HepG2 (cell line): Measurements from ENCODE around the gene REP15. TPM values are rescaled to one million over a fixed set of nuclear protein-coding genes. Genes with fewer than 3 reads are reported as not detected.

Experiments used
- ATAC-seq: fragments of 200-7000 bp; cut with Tn5 transposase; 3 replicates; pipeline ENCODE4 v1.9.1; 2020; ENCODE audit warnings: mild to moderate bottlenecking, moderate library complexity
- BruUV-seq: library from RNA; stranded (reverse); fragments of 400-500 nt; replicated peaks from 2 replicates; lab custom pipeline; 2021; lab: Mats Ljungman, UMichigan
- CTCF ChIA-PET: fragments of 300-600 bp; formaldehyde crosslinking; extraction: SDS; loops from one replicate; lab custom pipeline; 2021; ENCODE audit warnings: low total read pairs, inconsistent platforms, low intra/inter-chr PET ratio; lab: Yijun Ruan, JAX
- POLR2A ChIA-PET: fragments of 350-600 bp; sonication (Branson Sonifier 250); formaldehyde crosslinking; loops from one replicate; lab custom pipeline; 2020; ENCODE audit warnings: antibody characterized with exemption, inconsistent platforms; lab: Yijun Ruan, JAX
- DNase-seq: peaks from one replicate; pipeline ENCODE4 v3.0.0-alpha.2; 2015; ENCODE audit warnings: low spot score
- FAIRE-seq: peaks from 3 replicates; lab custom pipeline; 2011; peaks lifted over from hg19 to GRCh38; lab: Jason Lieb, UNC
- H2AFZ ChIP-seq: one replicate; pipeline ENCODE4 v1.6.1; 2011; ENCODE audit warnings: low read length, inconsistent platforms
- H3K27ac ChIP-seq: fragments of 300-600 bp; 3 replicates; pipeline ENCODE4 v1.8.0; 2011; ENCODE audit warnings: mixed run types, mild to moderate bottlenecking, mixed read lengths, low read length, inconsistent platforms; ENCODE audit not compliant: insufficient read depth; ENCODE audit errors: extremely low read length
- H3K27me3 ChIP-seq, 2 experiments: fragments of 200-600 bp in 1 of 2; 2 replicates in 1 of 2; 3 replicates in 1 of 2; pipeline versions ENCODE4 v1.6.0 to v1.8.0; 2011; ENCODE audit warnings: low read length in 2 of 2, mild to moderate bottlenecking in 2 of 2, moderate library complexity in 2 of 2, inconsistent platforms in 1 of 2; ENCODE audit not compliant: insufficient read depth in 2 of 2, control insufficient read depth in 1 of 2
- H3K36me3 ChIP-seq, 2 experiments: fragments of 200-600 bp in 1 of 2; replicated peaks in 1 of 2; 2 replicates in 1 of 2; 3 replicates in 1 of 2; pipeline versions ENCODE4 v1.5.1 to v1.8.0; 2011; ENCODE audit warnings: low read length in 2 of 2, inconsistent platforms in 1 of 2; ENCODE audit not compliant: insufficient read depth in 2 of 2, control insufficient read depth in 1 of 2
- H3K4me1 ChIP-seq: 2 replicates; pipeline ENCODE4 v1.5.1; 2012; ENCODE audit warnings: low read length, inconsistent platforms; ENCODE audit not compliant: insufficient read depth
- H3K4me2 ChIP-seq: 2 replicates; pipeline ENCODE4 v1.6.0; 2011; ENCODE audit warnings: low read depth, low read length, inconsistent platforms
- H3K4me3 ChIP-seq, 3 experiments: fragments of 200-600 bp in 1 of 3; sonication (generic), shearing (Covaris generic) in 1 of 3; replicated peaks in 1 of 3; 2 replicates each; pipeline ENCODE4 v1.5.1; 2011 to 2016; ENCODE audit warnings: low read length in 3 of 3, inconsistent platforms in 2 of 3, low read depth in 2 of 3, mild to moderate bottlenecking in 2 of 3, control low read depth in 1 of 3, mixed read lengths in 1 of 3; ENCODE audit not compliant: insufficient read depth in 1 of 3
- H3K79me2 ChIP-seq: one replicate; pipeline ENCODE4 v1.6.1; 2011; ENCODE audit warnings: low read length, inconsistent platforms; ENCODE audit not compliant: insufficient read depth
- H3K9ac ChIP-seq: 2 replicates; pipeline ENCODE4 v1.6.0; 2011; ENCODE audit warnings: mild to moderate bottlenecking, low read depth, low read length, inconsistent platforms; ENCODE audit not compliant: insufficient read depth
- H3K9me3 ChIP-seq: 2 replicates; pipeline ENCODE4 v1.5.1; 2012; ENCODE audit warnings: mild to moderate bottlenecking, low read length
- H4K20me1 ChIP-seq: 2 replicates; pipeline ENCODE4 v1.6.0; 2011; ENCODE audit warnings: inconsistent platforms, mild to moderate bottlenecking, low read length, moderate library complexity; ENCODE audit not compliant: insufficient read depth
- ADNP ChIP-seq: sonication (generic); formaldehyde crosslinking; IDR thresholded peaks from 2 replicates; pipeline ENCODE4 v1.4.0; 2020; ENCODE audit warnings: missing genetic modification reagents
- FOXA1 ChIP-seq, 2 experiments: fragments of 450-650 bp in 1 of 2; sonication (generic) in 1 of 2; formaldehyde crosslinking in 1 of 2; IDR thresholded peaks; 2 replicates each; pipeline versions ENCODE4 v1.4.0 to v1.6.1; 2016 to 2020; ENCODE audit warnings: missing genetic modification reagents in 1 of 2
- FOXK1 ChIP-seq: sonication (generic); formaldehyde crosslinking; IDR thresholded peaks from 2 replicates; pipeline ENCODE4 v1.4.0; 2020; ENCODE audit warnings: low read depth, missing genetic modification reagents, borderline replicate concordance
- HDAC6 ChIP-seq: fragments of 200-600 bp; sonication (generic); IDR thresholded peaks from 2 replicates; pipeline ENCODE4 v1.7.0; 2017; ENCODE audit warnings: mild to moderate bottlenecking, antibody characterized with exemption, low read length, low read depth
- HNF4G ChIP-seq, 2 experiments: sonication (generic) in 1 of 2; formaldehyde crosslinking in 1 of 2; IDR thresholded peaks; 2 replicates each; pipeline versions ENCODE4 v1.4.0 to v1.6.1; 2011 to 2020; ENCODE audit warnings: borderline replicate concordance in 2 of 2, low read depth in 2 of 2, mild to moderate bottlenecking in 2 of 2, low read length in 1 of 2, missing genetic modification reagents in 1 of 2, moderate library complexity in 1 of 2
- NFE2 ChIP-seq: sonication (generic); formaldehyde crosslinking; IDR thresholded peaks from 2 replicates; pipeline ENCODE4 v1.4.0; 2020; ENCODE audit warnings: missing genetic modification reagents
- NR2F6 ChIP-seq, 2 experiments: IDR thresholded peaks; 2 replicates each; pipeline ENCODE4 v1.6.1; 2016; ENCODE audit warnings: antibody characterized with exemption in 1 of 2, mild to moderate bottlenecking in 1 of 2
- ZBTB42 ChIP-seq: sonication (generic); formaldehyde crosslinking; IDR thresholded peaks from 2 replicates; pipeline ENCODE4 v1.5.0; 2020; ENCODE audit warnings: mild to moderate bottlenecking, missing genetic modification reagents
- ZBTB8A ChIP-seq: sonication (generic); formaldehyde crosslinking; IDR thresholded peaks from 2 replicates; pipeline ENCODE4 v1.4.0; 2020; ENCODE audit warnings: mild to moderate bottlenecking, low read depth, missing genetic modification reagents, borderline replicate concordance
- ZNF12 ChIP-seq: sonication (generic); formaldehyde crosslinking; IDR thresholded peaks from 2 replicates; pipeline ENCODE4 v1.5.0; 2020; ENCODE audit warnings: missing genetic modification reagents
- ZNF292 ChIP-seq: sonication (generic); formaldehyde crosslinking; IDR thresholded peaks from 2 replicates; pipeline ENCODE4 v1.8.1; 2022; ENCODE audit warnings: mild to moderate bottlenecking, low read depth, missing genetic modification reagents, borderline replicate concordance
- ZNF333 ChIP-seq: sonication (generic); formaldehyde crosslinking; IDR thresholded peaks from 2 replicates; pipeline ENCODE4 v1.4.0; 2020; ENCODE audit warnings: mild to moderate bottlenecking, missing genetic modification reagents, borderline replicate concordance
- ZNF430 ChIP-seq: sonication (generic); formaldehyde crosslinking; IDR thresholded peaks from 2 replicates; pipeline ENCODE4 v1.9.0; 2021; ENCODE audit warnings: mild to moderate bottlenecking, missing genetic modification reagents
- ZNF550 ChIP-seq: sonication (generic); formaldehyde crosslinking; IDR thresholded peaks from 2 replicates; pipeline ENCODE4 v1.4.0; 2020; ENCODE audit warnings: mild to moderate bottlenecking, missing genetic modification reagents, borderline replicate concordance
- ZZZ3 ChIP-seq: sonication (generic); formaldehyde crosslinking; IDR thresholded peaks from 2 replicates; pipeline ENCODE4 v1.4.0; 2020; ENCODE audit warnings: missing genetic modification reagents, mild to moderate bottlenecking, borderline replicate concordance
- WGBS: methylation state at CpG from one replicate; pipeline ENCODE4 v1.1.6; 2017; ENCODE audit warnings: low lambda C conversion rate; 5-methylcytosine and 5-hydroxymethylcytosine counted together
- in situ Hi-C: cut with HindIII; loops from 2 replicates; pipeline ENCODE4 v1.10.0; 2017; ENCODE audit warnings: low pct_unique_long_range_greater_than_20kb; ENCODE audit not compliant: extremely low pct_ligation_motif_present
- intact Hi-C: fragments of 100-400 bp; cut with micrococcal nuclease; formaldehyde crosslinking; loops from one replicate; pipeline ENCODE4 v1.10.0; 2022; ENCODE audit not compliant: unreplicated experiment
- polyA plus RNA-seq, 8 experiments: library from polyadenylated mRNA; depleted of rRNA in 3 of 8; stranded (reverse) in 7 of 8; unstranded in 1 of 8; fragments of >200 nt; fragmentation: Illumina TruSeq in 4 of 8; extraction: Trizol in 4 of 8; gene quantifications; 2 replicates each; pipeline versions ENCODE4 v1.2.1 to v1.2.3, GENCODE V29; 2011 to 2016; ENCODE audit warnings: low read depth in 4 of 8, missing spikeins in 1 of 8, mixed read lengths in 1 of 8; ENCODE audit not compliant: insufficient read depth in 1 of 8
- total RNA-seq, 5 experiments: library from RNA; depleted of rRNA; stranded (reverse); fragments of >200 nt; fragmentation: Illumina TruSeq; extraction: Trizol; gene quantifications; 2 replicates each; pipeline ENCODE4 v1.2.3, GENCODE V29; 2016; ENCODE audit warnings: low read depth in 1 of 5
- TF ChIP-seq, protein P1 (sequence below): sonication (generic); formaldehyde crosslinking; IDR thresholded peaks from 2 replicates; pipeline ENCODE4 v1.4.0; 2020; ENCODE audit warnings: missing genetic modification reagents, mild to moderate bottlenecking, borderline replicate concordance
- TF ChIP-seq, protein P2 (sequence below): sonication (generic); formaldehyde crosslinking; IDR thresholded peaks from 2 replicates; pipeline ENCODE4 v1.5.0; 2020; ENCODE audit warnings: missing genetic modification reagents

The REP15 gene
- total and polyA plus RNA-seq, 2 of the 13 experiments (the other 11 are each of a cell fraction or from before 2014, with no cell fraction given), result 0.12 to 0.64 TPM

DNA sequence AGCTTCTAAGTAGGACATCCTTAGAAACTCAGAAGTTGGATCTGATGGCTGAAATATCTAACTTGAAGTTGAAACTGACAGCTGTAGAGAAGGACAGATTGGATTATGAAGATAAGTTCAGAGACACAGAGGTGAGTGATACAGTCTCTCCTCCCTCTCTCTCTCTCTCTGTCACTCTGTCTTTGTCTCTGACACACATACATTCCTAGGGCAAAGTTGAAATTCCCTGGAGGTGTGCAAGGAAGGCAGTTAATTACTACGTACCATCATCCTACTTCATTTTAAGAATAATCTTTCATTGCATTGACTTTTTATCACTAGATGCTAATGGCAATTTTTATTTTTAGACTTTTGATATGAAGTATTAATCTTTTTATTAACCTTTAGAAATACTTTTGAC, 46.2 kb upstream of the REP15 start:
- no peak overlapping the region for H2AFZ ChIP-seq
- no peaks in the 10 kb centered on the region for H4K20me1 ChIP-seq
- no peak overlapping the region for H3K4me2 ChIP-seq
- no peaks in the 10 kb centered on the region for H3K79me2 ChIP-seq
- no peak overlapping the region for H3K27ac ChIP-seq
- 0 out of 5 replicates have a peak, but pooled peaks cover 0 to 6% of the 10 kb centered on the region in 2 experiments for H3K36me3 ChIP-seq
- BruUV-seq, result no TSS peak
- H3K9ac ChIP-seq, result no peak overlapping the region
- DNase-seq (no peak), FAIRE-seq (no peak), ATAC-seq (no peak)
- no peaks in the 10 kb centered on the region for H3K4me1 ChIP-seq
- TF ChIP-seq, protein P1, sequence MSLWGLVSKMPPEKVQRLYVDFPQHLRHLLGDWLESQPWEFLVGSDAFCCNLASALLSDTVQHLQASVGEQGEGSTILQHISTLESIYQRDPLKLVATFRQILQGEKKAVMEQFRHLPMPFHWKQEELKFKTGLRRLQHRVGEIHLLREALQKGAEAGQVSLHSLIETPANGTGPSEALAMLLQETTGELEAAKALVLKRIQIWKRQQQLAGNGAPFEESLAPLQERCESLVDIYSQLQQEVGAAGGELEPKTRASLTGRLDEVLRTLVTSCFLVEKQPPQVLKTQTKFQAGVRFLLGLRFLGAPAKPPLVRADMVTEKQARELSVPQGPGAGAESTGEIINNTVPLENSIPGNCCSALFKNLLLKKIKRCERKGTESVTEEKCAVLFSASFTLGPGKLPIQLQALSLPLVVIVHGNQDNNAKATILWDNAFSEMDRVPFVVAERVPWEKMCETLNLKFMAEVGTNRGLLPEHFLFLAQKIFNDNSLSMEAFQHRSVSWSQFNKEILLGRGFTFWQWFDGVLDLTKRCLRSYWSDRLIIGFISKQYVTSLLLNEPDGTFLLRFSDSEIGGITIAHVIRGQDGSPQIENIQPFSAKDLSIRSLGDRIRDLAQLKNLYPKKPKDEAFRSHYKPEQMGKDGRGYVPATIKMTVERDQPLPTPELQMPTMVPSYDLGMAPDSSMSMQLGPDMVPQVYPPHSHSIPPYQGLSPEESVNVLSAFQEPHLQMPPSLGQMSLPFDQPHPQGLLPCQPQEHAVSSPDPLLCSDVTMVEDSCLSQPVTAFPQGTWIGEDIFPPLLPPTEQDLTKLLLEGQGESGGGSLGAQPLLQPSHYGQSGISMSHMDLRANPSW (CRISPR knock-in tag), result no peak
- no peak for TF ChIP-seq NFE2 (CRISPR knock-in tag)
- TF ChIP-seq ZNF12, result no peak
- TF ChIP-seq FOXA1 (IDR thresholded peaks at IDR 0.05), result no peak
- TF ChIP-seq FOXA1 (CRISPR knock-in tag; IDR thresholded peaks at IDR 0.05), result no peak
- no peak for TF ChIP-seq ZNF292
- no peak for TF ChIP-seq ZBTB8A (CRISPR knock-in tag)
- no peak for TF ChIP-seq HDAC6
- no peak for TF ChIP-seq ADNP (CRISPR knock-in tag)
- TF ChIP-seq ZZZ3, result no peak
- TF ChIP-seq ZNF430 (CRISPR knock-in tag), result no peak
- TF ChIP-seq ZNF333 (CRISPR knock-in tag), result no peak
- no peak for TF ChIP-seq NR2F6 (IDR thresholded peaks at IDR 0.05)
- TF ChIP-seq NR2F6 (CRISPR knock-in tag; IDR thresholded peaks at IDR 0.05), result no peak
- TF ChIP-seq FOXK1 (CRISPR knock-in tag), result no peak
- TF ChIP-seq, protein P2, sequence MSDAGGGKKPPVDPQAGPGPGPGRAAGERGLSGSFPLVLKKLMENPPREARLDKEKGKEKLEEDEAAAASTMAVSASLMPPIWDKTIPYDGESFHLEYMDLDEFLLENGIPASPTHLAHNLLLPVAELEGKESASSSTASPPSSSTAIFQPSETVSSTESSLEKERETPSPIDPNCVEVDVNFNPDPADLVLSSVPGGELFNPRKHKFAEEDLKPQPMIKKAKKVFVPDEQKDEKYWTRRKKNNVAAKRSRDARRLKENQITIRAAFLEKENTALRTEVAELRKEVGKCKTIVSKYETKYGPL (CRISPR knock-in tag), result no peak
- no peak for TF ChIP-seq HNF4G (IDR thresholded peaks at IDR 0.05; ENCODE audit: borderline replicate concordance, low read depth, low read length)
- no peak for TF ChIP-seq HNF4G (CRISPR knock-in tag; IDR thresholded peaks at IDR 0.05; ENCODE audit: borderline replicate concordance, low read depth)
- no peak for TF ChIP-seq ZBTB42 (CRISPR knock-in tag)
- TF ChIP-seq ZNF550 (CRISPR knock-in tag), result no peak
- intact Hi-C loops (no loop called here), in situ Hi-C loops (loop anchor here (5.0 kb wide), 1 partner anchor 218 kb away; no protein-coding TSS in a partner anchor)
- WGBS, result 100% methylated on average over 1 of the region's 1 CpG
- CTCF ChIA-PET, result no interaction called here
- no peak overlapping the region for H3K4me3 ChIP-seq
- no peaks in the 10 kb centered on the region for H3K9me3 ChIP-seq
- no peaks in the 10 kb centered on the region for H3K27me3 ChIP-seq
- POLR2A ChIA-PET, result no interaction called here
